HCT116 (cell line): Measurements from ENCODE around the gene LPIN1. TPM values are rescaled to one million over a fixed set of nuclear protein-coding genes. Genes with fewer than 3 reads are reported as not detected.

Experiments used
- ATAC-seq: fragments of 200-7000 bp; cut with Tn5 transposase; 2 replicates; pipeline ENCODE4 v1.9.1; 2020; ENCODE audit warnings: mild to moderate bottlenecking, moderate library complexity
- BruUV-seq: library from RNA; stranded (reverse); fragments of 400-500 nt; replicated peaks from 2 replicates; lab custom pipeline; 2021; lab: Mats Ljungman, UMichigan
- CTCF ChIA-PET: fragments of 300-600 bp; sonication (Branson Sonifier 250); formaldehyde crosslinking; loops from one replicate; lab custom pipeline; 2021; ENCODE audit warnings: antibody characterized with exemption; lab: Charles Lee
- POLR2A ChIA-PET: fragments of 300-600, 350-600 bp; sonication (Branson Sonifier 250); formaldehyde crosslinking; loops from one replicate; lab custom pipeline; 2021; ENCODE audit warnings: antibody characterized with exemption; lab: Charles Lee
- RAD21 ChIA-PET, 2 experiments: fragments of 300-600 bp; sonication (Branson Sonifier 250); formaldehyde crosslinking; loops; one replicate each; lab custom pipeline; 2023; ENCODE audit warnings: low total read pairs in 2 of 2; ENCODE audit not compliant: uncharacterized antibody in 2 of 2, unreplicated experiment in 2 of 2, low non-redundant PET in 1 of 2; lab: Charles Lee
- DNase-seq: peaks from one replicate; pipeline ENCODE4 v3.0.0-alpha.2; 2010; ENCODE audit warnings: low read depth, low spot score
- H2AFZ ChIP-seq: fragments of 200-600 bp; shearing (Covaris generic), sonication (generic); 2 replicates; pipeline ENCODE4 v1.6.1; 2017; ENCODE audit warnings: low read depth, mixed run types, mixed read lengths, antibody characterized with exemption, low read length; ENCODE audit not compliant: poor library complexity, severe bottlenecking
- H3K27ac ChIP-seq: 2 replicates; pipeline ENCODE4 v1.5.1; 2012; ENCODE audit warnings: low read depth, low read length
- H3K27me3 ChIP-seq: fragments of 200-600 bp; sonication (generic); 2 replicates; pipeline ENCODE4 v1.6.1; 2016; ENCODE audit warnings: mixed run types, low read length, mixed read lengths; ENCODE audit not compliant: insufficient read depth
- H3K36me3 ChIP-seq, 2 experiments: fragments of 200-500 bp in 1 of 2; fragments of 200-600 bp in 1 of 2; sonication (Bioruptor generic) in 1 of 2; sonication (generic) in 1 of 2; 2 replicates each; pipeline versions ENCODE4 v1.5.1 to v1.6.1; 2014 to 2016; ENCODE audit warnings: low read length in 2 of 2, inconsistent platforms in 1 of 2, mixed read lengths in 1 of 2, mixed run types in 1 of 2; ENCODE audit not compliant: insufficient read depth in 2 of 2, control insufficient read depth in 1 of 2
- H3K4me1 ChIP-seq, 2 experiments: fragments of 200-600 bp in 1 of 2; sonication (generic) in 1 of 2; 2 replicates each; pipeline versions ENCODE4 v1.5.1 to v1.6.1; 2012 to 2017; ENCODE audit warnings: low read length in 2 of 2, inconsistent platforms in 1 of 2, mild to moderate bottlenecking in 1 of 2, mixed read lengths in 1 of 2, mixed run types in 1 of 2, moderate library complexity in 1 of 2; ENCODE audit not compliant: insufficient read depth in 2 of 2, control insufficient read depth in 1 of 2
- H3K4me2 ChIP-seq: fragments of 200-600 bp; sonication (generic); 2 replicates; pipeline ENCODE4 v1.6.1; 2017; ENCODE audit warnings: mixed run types, low read length, mixed read lengths
- H3K4me3 ChIP-seq, 2 experiments: fragments of 200-600 bp in 1 of 2; sonication (generic) in 1 of 2; replicated peaks in 1 of 2; 2 replicates each; pipeline ENCODE4 v1.5.1; 2011 to 2016; ENCODE audit warnings: low read length in 2 of 2, control low read depth in 1 of 2, low read depth in 1 of 2, mild to moderate bottlenecking in 1 of 2, mixed read lengths in 1 of 2, mixed run types in 1 of 2
- H3K79me2 ChIP-seq: fragments of 200-600 bp; sonication (generic); 2 replicates; pipeline ENCODE4 v1.6.1; 2017; ENCODE audit warnings: mild to moderate bottlenecking, mixed run types, low read length, moderate library complexity, mixed read lengths; ENCODE audit not compliant: insufficient read depth
- H3K9ac ChIP-seq: fragments of 200-600 bp; sonication (generic); 2 replicates; pipeline ENCODE4 v1.6.1; 2016; ENCODE audit warnings: low read length, mixed read lengths
- H3K9me2 ChIP-seq: fragments of 200-600 bp; sonication (generic), shearing (Covaris generic); 2 replicates; pipeline ENCODE4 v1.6.1; 2017; ENCODE audit warnings: mixed run types, mild to moderate bottlenecking, moderate library complexity; ENCODE audit not compliant: insufficient read depth
- H3K9me3 ChIP-seq, 2 experiments: fragments of 200-500 bp in 1 of 2; fragments of 200-600 bp in 1 of 2; sonication (Bioruptor generic) in 1 of 2; sonication (generic) in 1 of 2; 2 replicates each; pipeline ENCODE4 v1.6.1; 2014 to 2017; ENCODE audit warnings: low read length in 2 of 2, mixed read lengths in 2 of 2, inconsistent platforms in 1 of 2, low read depth in 1 of 2, mild to moderate bottlenecking in 1 of 2, mixed run types in 1 of 2, moderate library complexity in 1 of 2; ENCODE audit not compliant: control insufficient read depth in 1 of 2, insufficient read depth in 1 of 2
- H4K20me1 ChIP-seq: fragments of 200-600 bp; sonication (generic), shearing (Covaris generic); 2 replicates; pipeline ENCODE4 v1.6.1; 2017; ENCODE audit warnings: mixed run types, mild to moderate bottlenecking, moderate library complexity; ENCODE audit not compliant: insufficient read depth
- CBX3 ChIP-seq: IDR thresholded peaks from 2 replicates; pipeline ENCODE4 v1.6.1; 2012; ENCODE audit warnings: low read depth
- CEBPB ChIP-seq: IDR thresholded peaks from 2 replicates; pipeline ENCODE4 v1.6.1; 2012; ENCODE audit warnings: low read depth
- EGR1 ChIP-seq: IDR thresholded peaks from 2 replicates; pipeline ENCODE4 v1.6.1; 2012; ENCODE audit warnings: low read depth
- EZH2phosphoT487 ChIP-seq: fragments of 200-600 bp; IDR thresholded peaks from 2 replicates; pipeline ENCODE4 v1.6.1; 2018; ENCODE audit warnings: antibody characterized with exemption, borderline replicate concordance
- POLR2AphosphoS5 ChIP-seq: IDR thresholded peaks from 2 replicates; pipeline ENCODE4 v1.6.1; 2011; ENCODE audit warnings: mild to moderate bottlenecking, low read depth, low read length, moderate library complexity
- RAD21 ChIP-seq: IDR thresholded peaks from 2 replicates; pipeline ENCODE4 v1.6.1; 2012; ENCODE audit warnings: low read depth, mild to moderate bottlenecking
- SP1 ChIP-seq: IDR thresholded peaks from 2 replicates; pipeline ENCODE4 v1.6.1; 2012; ENCODE audit warnings: low read depth
- SRF ChIP-seq: IDR thresholded peaks from 2 replicates; pipeline ENCODE4 v1.6.1; 2012; ENCODE audit warnings: low read depth
- ZBTB33 ChIP-seq: IDR thresholded peaks from 2 replicates; pipeline ENCODE4 v1.6.1; 2011; ENCODE audit warnings: mild to moderate bottlenecking, low read length, moderate library complexity; ENCODE audit not compliant: insufficient replicate concordance; ENCODE audit errors: extremely low read depth
- ZFX ChIP-seq: fragments of 450-650 bp; IDR thresholded peaks from 2 replicates; pipeline ENCODE4 v1.6.1; 2017
- ZNF274 ChIP-seq: fragments of 200-500 bp; sonication (Bioruptor generic); IDR thresholded peaks from 2 replicates; pipeline ENCODE4 v1.6.1; 2014; ENCODE audit warnings: mild to moderate bottlenecking, low read depth, low read length, inconsistent platforms
- intact Hi-C: fragments of 100-400 bp; cut with micrococcal nuclease; formaldehyde crosslinking; loops from 2 replicates; pipeline ENCODE4 v1.10.0; 2022
- total RNA-seq: library from RNA; stranded (reverse); gene quantifications from one replicate; pipeline ENCODE4 v1.2.1, GENCODE V29; 2021; ENCODE audit not compliant: unreplicated experiment
- TF ChIP-seq, protein P1 (sequence below), 3 experiments: fragments of 200-600 bp in 1 of 3; sonication (generic) in 1 of 3; IDR thresholded peaks in 2 of 3; conservative IDR thresholded peaks in 1 of 3; 2 replicates each; pipeline ENCODE4 v1.5.1; 2012 to 2017; ENCODE audit warnings: low read depth in 2 of 3, low read length in 2 of 3, antibody characterized with exemption in 1 of 3, borderline replicate concordance in 1 of 3, control low read depth in 1 of 3, mild to moderate bottlenecking in 1 of 3, mixed read lengths in 1 of 3, mixed run types in 1 of 3, moderate library complexity in 1 of 3; ENCODE audit not compliant: insufficient read depth in 1 of 3

LPIN1 gene
- total RNA-seq, 1 experiment from 2014 or later = 16.7 TPM

GRCh38 chr2:11773747-11774525 is 27.5 kb downstream of the LPIN1 start:
- H3K27ac ChIP-seq = no peak overlapping the region
- intact Hi-C loops = no loop called here
- peaks cover 7 to 9% of the 10 kb centered on the region in 2 experiments; a peak in 1 of 4 replicates for H3K36me3 ChIP-seq
- POLR2A ChIA-PET = no interaction called here
- H2AFZ ChIP-seq = no peak overlapping the region
- H3K9me3 ChIP-seq = no peaks in the 10 kb centered on the region
- peaks cover 0 to 4% of the 10 kb centered on the region in 2 experiments; a peak in 3 of 4 replicates for H3K4me1 ChIP-seq
- no peak overlapping the region for H3K9ac ChIP-seq
- H3K9me2 ChIP-seq = no peaks in the 10 kb centered on the region
- TF ChIP-seq ZNF274 = no peak
- no peak for TF ChIP-seq EGR1
- TF ChIP-seq, protein P1, sequence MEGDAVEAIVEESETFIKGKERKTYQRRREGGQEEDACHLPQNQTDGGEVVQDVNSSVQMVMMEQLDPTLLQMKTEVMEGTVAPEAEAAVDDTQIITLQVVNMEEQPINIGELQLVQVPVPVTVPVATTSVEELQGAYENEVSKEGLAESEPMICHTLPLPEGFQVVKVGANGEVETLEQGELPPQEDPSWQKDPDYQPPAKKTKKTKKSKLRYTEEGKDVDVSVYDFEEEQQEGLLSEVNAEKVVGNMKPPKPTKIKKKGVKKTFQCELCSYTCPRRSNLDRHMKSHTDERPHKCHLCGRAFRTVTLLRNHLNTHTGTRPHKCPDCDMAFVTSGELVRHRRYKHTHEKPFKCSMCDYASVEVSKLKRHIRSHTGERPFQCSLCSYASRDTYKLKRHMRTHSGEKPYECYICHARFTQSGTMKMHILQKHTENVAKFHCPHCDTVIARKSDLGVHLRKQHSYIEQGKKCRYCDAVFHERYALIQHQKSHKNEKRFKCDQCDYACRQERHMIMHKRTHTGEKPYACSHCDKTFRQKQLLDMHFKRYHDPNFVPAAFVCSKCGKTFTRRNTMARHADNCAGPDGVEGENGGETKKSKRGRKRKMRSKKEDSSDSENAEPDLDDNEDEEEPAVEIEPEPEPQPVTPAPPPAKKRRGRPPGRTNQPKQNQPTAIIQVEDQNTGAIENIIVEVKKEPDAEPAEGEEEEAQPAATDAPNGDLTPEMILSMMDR (IDR thresholded peaks at IDR 0.05 in 2 of 3, conservative IDR thresholded peaks at IDR 0.05 in 1 of 3; ENCODE audit: borderline replicate concordance in 1 of 3, insufficient read depth in 1 of 3, low read depth in 2 of 3, low read length in 2 of 3) = no peak
- TF ChIP-seq POLR2AphosphoS5 = no peak
- no peak for TF ChIP-seq SP1
- TF ChIP-seq CBX3 = no peak
- no peak for TF ChIP-seq EZH2phosphoT487
- TF ChIP-seq RAD21 = no peak
- TF ChIP-seq ZFX = no peak
- no peak for TF ChIP-seq ZBTB33
- no peak for TF ChIP-seq SRF
- TF ChIP-seq CEBPB = no peak
- H3K79me2 ChIP-seq = no peaks in the 10 kb centered on the region
- ATAC-seq (no peak), DNase-seq (no peak)
- no peak overlapping the region for H3K4me3 ChIP-seq
- no peaks in the 10 kb centered on the region for H4K20me1 ChIP-seq
- no peak overlapping the region for H3K4me2 ChIP-seq
- H3K27me3 ChIP-seq = no peaks in the 10 kb centered on the region
- RAD21 ChIA-PET = no interaction called here
- CTCF ChIA-PET = no interaction called here
- no TSS peak for BruUV-seq
